ENCODE measurements around the gene SMARCE1. TPM values are rescaled to one million over a fixed set of nuclear protein-coding genes. Genes with fewer than 3 reads are reported as not detected.

Gene SMARCE1
- total and polyA plus RNA-seq, 2 of the 4 experiments (the other 2 are of a cell fraction) = 66.2 to 119 TPM

DNA sequence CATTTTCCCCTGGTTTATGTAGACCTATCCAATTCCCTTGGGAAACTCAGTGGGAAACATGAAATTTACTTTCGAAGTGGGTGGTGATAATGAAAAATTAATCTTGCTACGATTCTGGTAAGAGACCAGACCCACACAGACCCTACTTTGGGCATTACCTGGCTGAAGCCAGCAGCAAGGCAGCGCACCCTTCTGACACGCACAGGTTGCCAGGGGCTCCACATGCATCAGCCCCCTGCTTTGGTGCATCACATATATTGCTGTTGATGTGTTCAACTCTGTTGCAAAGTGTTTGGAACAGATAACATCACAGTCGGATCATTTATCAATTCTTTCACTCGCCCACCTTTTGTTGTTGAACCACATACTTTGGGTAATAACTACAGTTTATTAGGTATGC lies 26.6 kb downstream of the SMARCE1 start:
- Histone ChIP-seq H2AK9ac (replicated peaks; ENCODE audit: low read depth, low read length, poor library complexity) (no peak overlapping the region), H3K9ac (ENCODE audit: low read depth, low read length) (no peak overlapping the region), H4K91ac (ENCODE audit: insufficient read depth, low read depth, low read length) (no peak overlapping the region), H2BK120ac (ENCODE audit: low read depth, low read length) (no peak overlapping the region), H4K5ac (ENCODE audit: low read depth, low read length) (no peak overlapping the region), H3K56ac (ENCODE audit: extremely low read depth, insufficient read depth, low read length) (no peak overlapping the region), H2AK5ac (ENCODE audit: low read depth, low read length) (no peak overlapping the region), H2BK15ac (ENCODE audit: low read depth, low read length) (no peak overlapping the region), H3K9me3 (ENCODE audit: control insufficient read depth, insufficient read depth, low read length) (no peaks in the 10 kb centered on the region), H2AFZ (replicated peaks; ENCODE audit: low read length, poor library complexity) (no peak overlapping the region), H3K79me1 (ENCODE audit: low read depth in 1 of 2, low read length in 2 of 2) (no peaks in the 10 kb centered on the region), H3K14ac (replicated peaks; ENCODE audit: low read depth, low read length) (no peak overlapping the region), H3K23ac (ENCODE audit: low read depth, low read length) (no peak overlapping the region), H3K4ac (ENCODE audit: low read depth, low read length) (no peak overlapping the region), H3K27ac (ENCODE audit: insufficient read depth, low read length) (no peak overlapping the region), H4K8ac (ENCODE audit: low read depth in 2 of 2, low read length in 2 of 2) (no peak overlapping the region), H3K4me1 (ENCODE audit: control insufficient read depth, insufficient read depth, low read length) (peaks cover 2% of the 10 kb centered on the region; the same call in 1 of the 2 replicates), H2BK5ac (ENCODE audit: low read depth, low read length, poor library complexity, severe bottlenecking) (no peak overlapping the region), H3K4me2 (ENCODE audit: low read depth, low read length) (no peak overlapping the region), H4K20me1 (ENCODE audit: insufficient read depth, low read length) (no peaks in the 10 kb centered on the region), H3K18ac (ENCODE audit: low read depth, low read length) (no peak overlapping the region), H3K4me3 (ENCODE audit: insufficient read depth, low read depth, low read length) (no peak overlapping the region), H2BK20ac (ENCODE audit: low read depth, low read length) (no peak overlapping the region), H3K27me3 (ENCODE audit: control insufficient read depth, insufficient read depth, low read length) (peaks cover 24% of the 10 kb centered on the region), H3K9me1 (ENCODE audit: insufficient read depth, low read length) (no peaks in the 10 kb centered on the region), H3K36me3 (ENCODE audit: control insufficient read depth, insufficient read depth, low read length) (no peaks in the 10 kb centered on the region)
- 90% methylated on average over 2 of the region's 6 CpGs; no CpG with 5 or more reads in 1 of the 2 experiments for WGBS, 2 experiments (ENCODE audit: extremely low coverage in 2 of 2, insufficient read length in 1 of 2)
- ChIA-PET CTCF (interaction anchor here (0.7 to 1.6 kb wide), 2 partner anchors 13 to 1045 kb away, joined by 3 to 4 read pairs; no protein-coding TSS in a partner anchor), POLR2A (ENCODE audit: unreplicated experiment) (no interaction called here)
- in situ Hi-C loops (cut with MboI; ENCODE audit: low sequenced_read_pairs) (loop anchor here (10.0 kb wide), 1 partner anchor 1044 kb away; no protein-coding TSS in a partner anchor), intact Hi-C loops (cut with micrococcal nuclease) (loop anchor here (1.0 kb wide), 1 partner anchor 1045 kb away; no protein-coding TSS in a partner anchor), dilution Hi-C loops (cut with HindIII; ENCODE audit: low sequenced_read_pairs, unreplicated experiment) (no loop called here)
- no peak for ATAC-seq (ENCODE audit: low read depth)
- DNase-seq = no peak
- BruUV-seq (replicated peaks) = no TSS peak
- no peak for TF ChIP-seq MAFK (IDR thresholded peaks at IDR 0.05; ENCODE audit: low read depth, low read length)
- TF ChIP-seq POLR2A (IDR thresholded peaks at IDR 0.05; ENCODE audit: low read depth, low read length) = no peak

Data from IMR-90 (cell line).